RPMI7951 (cell line): ENCODE results near the gene PPP1R3F. TPM values are rescaled to one million over a fixed set of nuclear protein-coding genes. Genes with fewer than 3 reads are reported as not detected.
"Not testable (repeated sequence)": the region's sequence is repeated elsewhere in the genome, so short reads cannot be mapped to it uniquely, and the experiment has no call there.

Source experiments
- DNase-seq: peaks from one replicate; pipeline ENCODE4 v3.0.0-alpha.2; 2012; ENCODE audit warnings: low read depth
- total RNA-seq: library from RNA; depleted of rRNA; stranded (reverse); fragments of >200 nt; shearing (Covaris generic); gene quantifications from 2 replicates; pipeline ENCODE4 v1.2.3, GENCODE V29; 2014; rRNA removed

The PPP1R3F gene
- total RNA-seq, 1 experiment from 2014 or later: 2.3 TPM

- DNase-seq: no peak
These were observed 42.6 kb downstream of the PPP1R3F start for GRCh38 chrX:49312176-49312575.

DNA sequence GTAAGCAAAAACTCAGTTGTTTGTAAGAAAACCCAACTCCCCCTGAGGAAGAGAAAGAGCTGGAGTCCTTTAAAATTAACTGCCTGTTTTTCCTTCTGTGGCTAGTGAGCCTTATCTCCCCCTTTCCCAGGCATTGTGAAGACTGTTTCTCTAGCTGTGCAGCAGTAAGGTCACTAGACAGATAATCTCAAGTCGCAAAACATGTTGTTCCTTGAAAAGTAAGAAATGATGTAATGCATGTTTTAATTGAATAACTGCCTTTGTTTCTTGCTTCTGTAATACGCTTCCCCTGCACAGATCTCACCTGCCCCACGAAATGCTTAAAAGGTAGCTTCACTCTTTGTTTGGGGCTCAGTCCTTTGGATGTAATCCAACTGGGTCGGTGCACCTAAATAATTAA, 46.5 kb downstream of the PPP1R3F start:
- DNase-seq: no peak

DNA sequence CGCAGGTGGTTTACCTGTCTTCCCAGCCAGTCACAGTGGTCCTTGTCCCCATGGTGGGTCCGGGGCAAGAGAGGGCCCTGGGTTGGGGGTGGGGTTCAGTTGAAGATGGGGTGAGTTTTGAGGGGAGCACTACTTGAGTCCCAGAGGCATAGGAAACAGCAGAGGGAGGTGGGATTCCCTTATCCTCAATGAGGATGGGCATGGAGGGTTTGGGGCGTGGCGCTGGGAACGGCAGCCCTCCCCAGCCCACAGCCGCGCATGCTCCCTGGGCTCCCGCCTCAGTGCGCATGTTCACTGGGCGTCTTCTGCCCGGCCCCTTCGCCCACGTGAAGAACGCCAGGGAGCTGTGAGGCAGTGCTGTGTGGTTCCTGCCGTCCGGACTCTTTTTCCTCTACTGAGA, 52.1 kb downstream of the PPP1R3F start, which contains the start of gene GAGE12J:
GAGE12J (plus strand) TSS at position 301 of the 400 bp plus-strand sequence. CDS start 1,157 bp downstream, outside the sequence.
- not testable (repeated sequence) for DNase-seq

DNA sequence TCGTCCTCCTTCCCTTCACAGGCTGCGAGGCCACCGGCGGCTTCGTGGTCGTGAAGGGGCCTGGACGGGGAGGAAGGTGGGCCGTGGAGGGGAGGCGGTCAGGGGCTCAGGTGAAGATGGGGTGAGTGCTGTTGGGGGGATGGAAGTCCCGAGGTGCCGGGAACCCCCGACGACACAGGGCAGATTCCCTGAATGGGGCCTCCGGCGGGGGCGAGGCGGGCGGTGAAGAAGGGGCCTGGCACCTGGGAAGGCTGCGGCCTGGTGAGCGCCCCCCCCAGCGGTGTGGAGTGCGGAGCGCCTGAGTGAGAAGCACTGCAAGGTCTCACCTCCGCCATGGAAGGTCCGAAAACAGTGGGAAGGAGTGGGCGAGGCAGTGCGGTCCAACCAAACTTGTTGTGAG, 52.7 kb downstream of the PPP1R3F start:
- DNase-seq: not testable (repeated sequence)

DNA sequence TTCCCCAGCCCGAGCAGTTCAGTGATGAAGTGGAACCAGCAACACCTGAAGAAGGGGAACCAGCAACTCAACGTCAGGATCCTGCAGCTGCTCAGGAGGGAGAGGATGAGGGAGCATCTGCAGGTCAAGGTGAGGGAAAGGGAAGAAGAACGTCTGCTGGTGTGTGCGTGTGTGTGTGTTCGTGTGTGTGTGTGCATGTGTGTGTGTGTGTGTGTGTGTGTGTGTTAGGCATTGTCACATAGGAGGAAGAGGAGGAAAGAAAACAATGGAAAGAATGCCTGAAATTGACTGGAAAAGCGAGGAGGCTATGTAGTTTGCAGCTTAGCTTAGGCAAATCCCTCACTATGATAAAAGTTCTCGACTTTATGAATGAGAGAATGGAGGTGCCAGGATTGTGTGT, 54.1 kb downstream of the PPP1R3F start:
- DNase-seq: not testable (repeated sequence)

GRCh38 chrX:49330421-49330820, 60.8 kb downstream of the PPP1R3F start:
- not testable (repeated sequence) for DNase-seq

- not testable (repeated sequence) for DNase-seq
These were observed 61.7 kb downstream of the PPP1R3F start, which contains the start of gene GAGE13 for GRCh38 chrX:49331282-49331681. GAGE13 (plus strand) TSS chrX:49331582; CDS start chrX:49332738, 1,156 bp downstream.

DNA sequence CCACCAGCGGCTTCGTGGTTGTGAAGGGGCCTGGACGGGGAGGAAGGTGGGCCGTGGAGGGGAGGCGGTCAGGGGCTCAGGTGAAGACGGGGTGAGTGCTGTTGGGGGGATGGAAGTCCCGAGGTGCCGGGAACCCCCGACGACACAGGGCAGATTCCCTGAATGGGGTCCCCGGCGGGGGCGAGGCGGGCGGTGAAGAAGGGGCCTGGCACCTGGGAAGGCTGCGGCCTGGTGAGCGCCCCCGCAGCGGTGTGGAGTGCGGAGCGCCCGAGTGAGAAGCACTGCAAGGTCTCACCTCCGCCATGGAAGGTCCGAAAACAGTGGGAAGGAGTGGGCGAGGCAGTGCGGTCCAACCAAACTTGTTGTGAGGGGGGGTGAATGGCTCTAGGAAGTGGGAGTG, 62.2 kb downstream of the PPP1R3F start:
- DNase-seq: not testable (repeated sequence)

Other genes starting within 250 kb of the PPP1R3F start
- 46.8 and 49.0 TPM in 2 replicates for gene TFE3, start 226.4 kb upstream of the PPP1R3F start, total RNA-seq
- 0.72 and 1.1 TPM in 2 replicates for gene CCDC120, start 210.8 kb upstream of the PPP1R3F start, total RNA-seq
- 19.9 and 21.1 TPM in 2 replicates for gene PRAF2, start 195.8 kb upstream of the PPP1R3F start, total RNA-seq
- gene WDR45, start 189.9 kb upstream of the PPP1R3F start, total RNA-seq: 65.5 and 76.1 TPM in 2 replicates
- gene GPKOW, start 146.1 kb upstream of the PPP1R3F start, total RNA-seq: 39.6 and 47.1 TPM in 2 replicates
- gene MAGIX, start 107.0 kb upstream of the PPP1R3F start, total RNA-seq: 1.9 and 2.4 TPM in 2 replicates
- gene PLP2, start 97.9 kb upstream of the PPP1R3F start, total RNA-seq: 333 and 417 TPM in 2 replicates
- gene PRICKLE3, start 83.4 kb upstream of the PPP1R3F start, total RNA-seq: 7.2 and 8.7 TPM in 2 replicates
- 0.36 and 0.59 TPM in 2 replicates for gene SYP, start 69.6 kb upstream of the PPP1R3F start, total RNA-seq
- not detected in 2 replicates for gene CACNA1F, start 36.5 kb upstream of the PPP1R3F start, total RNA-seq
- 22.7 and 29.4 TPM in 2 replicates for gene CCDC22, start 34.3 kb upstream of the PPP1R3F start, total RNA-seq
- gene FOXP3, start 5.1 kb upstream of the PPP1R3F start, total RNA-seq: not detected in 2 replicates
- not detected in 2 replicates for gene GAGE10, start 33.9 kb downstream of the PPP1R3F start, total RNA-seq
- gene GAGE12J, start 52.2 kb downstream of the PPP1R3F start, total RNA-seq: not detected in 2 replicates
- 1.4 and 1.8 TPM in 2 replicates for gene GAGE13, start 61.8 kb downstream of the PPP1R3F start, total RNA-seq